Cardiac fibroblast (primary cell): ENCODE measurements around the gene XRCC1.

Experiments
- DNase-seq, 2 donors: peaks; one replicate each; pipeline versions ENCODE4 v3.0.0 to v3.0.0-alpha.2; 2010; ENCODE audit warnings: low read depth in 2 of 2
- H3K4me3 ChIP-seq, 2 donors: replicated peaks in 1 of 2; 1 replicate in 1 of 2; 2 replicates in 1 of 2; pipeline ENCODE4 v1.5.1; 2011; ENCODE audit warnings: low read depth in 2 of 2, low read length in 2 of 2, mild to moderate bottlenecking in 2 of 2, moderate library complexity in 1 of 2
- TF ChIP-seq, protein P1 (sequence below): IDR thresholded peaks from one replicate; pipeline ENCODE4 v1.5.1; 2011; ENCODE audit warnings: low read depth, mild to moderate bottlenecking, low read length, inconsistent platforms

XRCC1 gene

DNA sequence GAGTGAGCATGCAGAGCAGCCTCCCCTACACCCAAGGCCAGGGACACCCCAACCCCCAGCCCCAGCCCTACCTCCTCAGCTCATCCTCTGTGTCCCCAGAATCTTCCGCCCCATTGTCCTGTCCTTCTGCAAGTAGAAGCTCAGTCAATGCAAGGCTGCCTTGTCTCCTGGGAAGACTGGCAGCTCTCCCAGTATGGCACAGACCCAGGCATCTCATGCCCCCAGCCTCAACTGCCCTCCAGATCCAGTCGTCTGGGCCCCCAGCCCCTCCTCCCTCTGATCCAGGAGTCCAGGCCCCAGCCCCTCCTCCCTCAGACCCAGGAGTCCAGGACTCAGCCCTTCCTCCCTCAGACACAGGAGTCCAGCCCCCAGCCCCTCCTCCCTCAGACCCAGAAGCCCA, 29.3 kb downstream of the XRCC1 start:
- no peak overlapping the region for H3K4me3 ChIP-seq
- TF ChIP-seq, protein P1, sequence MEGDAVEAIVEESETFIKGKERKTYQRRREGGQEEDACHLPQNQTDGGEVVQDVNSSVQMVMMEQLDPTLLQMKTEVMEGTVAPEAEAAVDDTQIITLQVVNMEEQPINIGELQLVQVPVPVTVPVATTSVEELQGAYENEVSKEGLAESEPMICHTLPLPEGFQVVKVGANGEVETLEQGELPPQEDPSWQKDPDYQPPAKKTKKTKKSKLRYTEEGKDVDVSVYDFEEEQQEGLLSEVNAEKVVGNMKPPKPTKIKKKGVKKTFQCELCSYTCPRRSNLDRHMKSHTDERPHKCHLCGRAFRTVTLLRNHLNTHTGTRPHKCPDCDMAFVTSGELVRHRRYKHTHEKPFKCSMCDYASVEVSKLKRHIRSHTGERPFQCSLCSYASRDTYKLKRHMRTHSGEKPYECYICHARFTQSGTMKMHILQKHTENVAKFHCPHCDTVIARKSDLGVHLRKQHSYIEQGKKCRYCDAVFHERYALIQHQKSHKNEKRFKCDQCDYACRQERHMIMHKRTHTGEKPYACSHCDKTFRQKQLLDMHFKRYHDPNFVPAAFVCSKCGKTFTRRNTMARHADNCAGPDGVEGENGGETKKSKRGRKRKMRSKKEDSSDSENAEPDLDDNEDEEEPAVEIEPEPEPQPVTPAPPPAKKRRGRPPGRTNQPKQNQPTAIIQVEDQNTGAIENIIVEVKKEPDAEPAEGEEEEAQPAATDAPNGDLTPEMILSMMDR, result no peak
- no peak for DNase-seq

DNA sequence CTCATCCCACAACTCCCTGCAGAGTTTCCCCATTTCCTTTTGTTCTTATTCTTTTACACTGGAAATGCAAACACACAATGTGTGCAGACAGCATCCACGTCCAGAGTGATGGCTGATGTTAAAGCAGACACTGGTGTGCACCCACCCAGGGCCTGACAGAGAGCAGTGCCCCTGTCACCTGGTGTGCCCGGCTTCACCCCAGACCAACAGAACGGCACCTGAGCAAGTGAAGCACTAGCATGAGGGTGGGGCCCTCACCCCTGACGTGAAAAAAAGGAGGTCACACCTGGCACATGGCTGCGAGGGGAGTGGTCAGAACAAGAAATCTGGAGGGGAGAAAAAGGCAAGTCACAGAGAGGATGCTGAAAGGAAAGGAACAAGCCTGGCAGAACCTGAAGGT, 30.1 kb downstream of the XRCC1 start:
- TF ChIP-seq, protein P1, result no peak
- no peak for DNase-seq
- no peak overlapping the region for H3K4me3 ChIP-seq

DNA sequence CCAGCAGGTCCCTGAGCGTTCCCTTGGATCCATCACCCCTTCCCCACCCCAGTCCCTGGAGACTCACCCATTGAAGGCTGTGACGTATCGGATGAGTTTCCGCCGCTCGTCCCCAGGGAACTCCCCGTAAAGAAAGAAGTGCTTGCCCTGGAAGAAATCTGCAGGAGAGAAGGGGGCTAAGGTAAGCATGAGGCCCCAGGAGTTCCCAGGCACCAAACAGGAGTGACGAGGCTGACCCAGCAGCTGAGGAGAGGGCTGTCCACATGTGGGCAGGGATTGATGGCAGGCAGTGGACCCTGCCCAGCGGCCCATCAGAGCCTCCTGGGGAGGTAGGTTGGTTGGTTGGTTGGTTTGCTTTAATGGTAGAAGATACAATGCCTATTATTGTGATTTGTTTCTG, 31.2 kb downstream of the XRCC1 start:
- no peak overlapping the region for H3K4me3 ChIP-seq
- no peak for DNase-seq
- TF ChIP-seq, protein P1, result no peak

GRCh38 chr19:43541920-43542650, 33.2 kb downstream of the XRCC1 start:
- no peak for DNase-seq
- H3K4me3 ChIP-seq, result no peak overlapping the region
- TF ChIP-seq, protein P1, result no peak

DNA sequence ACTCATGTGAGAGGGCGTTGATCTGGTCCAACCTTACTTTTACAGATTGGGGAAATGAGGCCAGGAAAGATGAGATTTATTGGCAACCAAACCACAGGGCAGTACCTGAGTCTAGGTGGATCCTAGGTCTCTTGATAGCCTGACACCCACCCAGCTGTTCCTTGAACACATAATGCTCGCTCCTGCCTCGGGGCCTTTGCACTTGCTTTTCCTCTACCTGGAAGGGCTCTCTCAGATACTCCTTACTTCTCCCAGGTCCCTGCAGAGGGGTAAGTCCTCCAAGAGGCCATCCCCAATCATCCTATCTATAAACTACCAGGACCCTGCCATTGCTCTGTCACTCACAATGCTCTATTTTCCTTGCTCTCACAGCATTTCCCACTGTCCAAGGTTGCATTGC, 34.9 kb downstream of the XRCC1 start:
- H3K4me3 ChIP-seq, result no peak overlapping the region
- no peak for DNase-seq
- TF ChIP-seq, protein P1, result no peak

DNA sequence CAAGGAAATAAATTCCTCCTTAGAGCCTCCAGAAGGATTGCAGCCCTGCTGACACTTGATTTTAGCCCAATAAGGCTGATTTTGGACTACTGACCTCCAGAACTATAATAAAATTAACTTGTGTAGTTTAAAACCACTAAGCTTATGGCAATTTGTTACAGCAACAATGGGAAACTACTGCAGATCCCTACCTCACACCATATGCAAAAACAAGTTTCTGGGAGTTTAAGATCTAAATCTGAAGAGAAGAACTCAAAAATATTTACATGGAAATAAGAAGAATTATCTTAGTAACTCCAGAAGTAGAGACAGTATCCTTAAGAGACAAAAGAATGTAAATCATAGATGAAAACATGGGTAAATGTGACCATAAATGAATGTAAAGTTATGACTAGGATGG, 36.4 kb downstream of the XRCC1 start:
- TF ChIP-seq, protein P1, result no peak
- no peak overlapping the region for H3K4me3 ChIP-seq
- no peak for DNase-seq
